Gastroesophageal sphincter (tissue), 3 donors: ENCODE measurements around the gene NBAS.

Experiments used
- CTCF ChIP-seq, 4 experiments: fragments of 200-600 bp in 2 of 4; fragments of 450-650 bp in 2 of 4; sonication (generic) in 1 of 4; IDR thresholded peaks; one replicate each; pipeline ENCODE4 v1.5.1; 2017 to 2019; ENCODE audit warnings: antibody characterized with exemption in 4 of 4, mild to moderate bottlenecking in 2 of 4, moderate library complexity in 2 of 4
- POLR2A ChIP-seq, 2 donors: fragments of 450-650 bp; IDR thresholded peaks; one replicate each; pipeline ENCODE4 v1.6.1; 2017; ENCODE audit warnings: antibody characterized with exemption in 2 of 2, mild to moderate bottlenecking in 2 of 2, moderate library complexity in 1 of 2
- POLR2AphosphoS5 ChIP-seq: sonication (generic); formaldehyde crosslinking; IDR thresholded peaks from one replicate; pipeline ENCODE4 v1.6.1; 2017; ENCODE audit warnings: antibody characterized with exemption

GRCh38 chr2:15547115-15547876, 13.8 kb downstream of the NBAS start:
- TF ChIP-seq POLR2A (IDR thresholded peaks at IDR 0.05) (no peak), CTCF (IDR thresholded peaks at IDR 0.05) (no peak), POLR2AphosphoS5 (no peak)
